Stimulated activated CD4-positive, alpha-beta T cell treated with anti-CD3 and anti-CD28 coated beads, Interleukin-15, amount 100 ng/mL, for 24 hours (primary cell): ENCODE measurements around the gene STX8.
"Not testable (repeated sequence)": the region's sequence is repeated elsewhere in the genome, so short reads cannot be mapped to it uniquely, and the experiment has no call there.

Experiments used
- DNase-seq: peaks from one replicate; pipeline ENCODE4 v3.0.0-alpha.2; 2020

STX8 gene

GRCh38 chr17:9290226-9290613 lies 285.4 kb downstream of the STX8 start:
- peak; percentile 25 for DNase-seq

- no peak for DNase-seq
Measured at GRCh38 chr17:9287306-9287705, 288.3 kb downstream of the STX8 start.

- no peak for DNase-seq
Measured at GRCh38 chr17:9286434-9286833, 289.2 kb downstream of the STX8 start.

- no peak for DNase-seq
Measured at GRCh38 chr17:9285602-9286427, 289.8 kb downstream of the STX8 start.

- no peak for DNase-seq
Measured at GRCh38 chr17:9284884-9285283, 290.7 kb downstream of the STX8 start.

GRCh38 chr17:9283909-9284308 lies 291.7 kb downstream of the STX8 start:
- no peak for DNase-seq

GRCh38 chr17:9279893-9280292 lies 295.7 kb downstream of the STX8 start:
- no peak for DNase-seq

- DNase-seq: no peak
Measured at GRCh38 chr17:9274973-9275372, 300.6 kb downstream of the STX8 start.

GRCh38 chr17:9273428-9274391 lies 301.9 kb downstream of the STX8 start:
- DNase-seq: peak; percentile 64

- DNase-seq: no peak
Measured at GRCh38 chr17:9272501-9273200, 303.0 kb downstream of the STX8 start.

GRCh38 chr17:9271989-9272388 lies 303.6 kb downstream of the STX8 start:
- DNase-seq: no peak

- no peak for DNase-seq
Measured at GRCh38 chr17:9270921-9271320, 304.7 kb downstream of the STX8 start.

- no peak for DNase-seq
Measured at GRCh38 chr17:9269350-9270035, 306.1 kb downstream of the STX8 start.

GRCh38 chr17:9268546-9268945 lies 307.1 kb downstream of the STX8 start:
- no peak for DNase-seq

- DNase-seq: no peak
Measured at GRCh38 chr17:9266697-9267117, 308.9 kb downstream of the STX8 start.

- DNase-seq: no peak
Measured at GRCh38 chr17:9266031-9266680, 309.5 kb downstream of the STX8 start.

GRCh38 chr17:9261081-9262012 lies 314.3 kb downstream of the STX8 start:
- no peak for DNase-seq

- DNase-seq: no peak
Measured at GRCh38 chr17:9259419-9259818, 316.2 kb downstream of the STX8 start.

- no peak for DNase-seq
Measured at GRCh38 chr17:9258115-9259015, 317.3 kb downstream of the STX8 start.

- DNase-seq: not testable (repeated sequence)
Measured at GRCh38 chr17:9257630-9257965, 318.0 kb downstream of the STX8 start.
